HCT116 (cell line): Measurements from ENCODE around the gene DAPL1. TPM values are rescaled to one million over a fixed set of nuclear protein-coding genes. Genes with fewer than 3 reads are reported as not detected.

Source experiments
- ATAC-seq: fragments of 200-7000 bp; cut with Tn5 transposase; 2 replicates; pipeline ENCODE4 v1.9.1; 2020; ENCODE audit warnings: mild to moderate bottlenecking, moderate library complexity
- BruUV-seq: library from RNA; stranded (reverse); fragments of 400-500 nt; replicated peaks from 2 replicates; lab custom pipeline; 2021; lab: Mats Ljungman, UMichigan
- CTCF ChIA-PET: fragments of 300-600 bp; sonication (Branson Sonifier 250); formaldehyde crosslinking; loops from one replicate; lab custom pipeline; 2021; ENCODE audit warnings: antibody characterized with exemption; lab: Charles Lee
- POLR2A ChIA-PET: fragments of 300-600, 350-600 bp; sonication (Branson Sonifier 250); formaldehyde crosslinking; loops from one replicate; lab custom pipeline; 2021; ENCODE audit warnings: antibody characterized with exemption; lab: Charles Lee
- RAD21 ChIA-PET, 2 experiments: fragments of 300-600 bp; sonication (Branson Sonifier 250); formaldehyde crosslinking; loops; one replicate each; lab custom pipeline; 2023; ENCODE audit warnings: low total read pairs in 2 of 2; ENCODE audit not compliant: uncharacterized antibody in 2 of 2, unreplicated experiment in 2 of 2, low non-redundant PET in 1 of 2; lab: Charles Lee
- DNase-seq: peaks from one replicate; pipeline ENCODE4 v3.0.0-alpha.2; 2010; ENCODE audit warnings: low read depth, low spot score
- H2AFZ ChIP-seq: fragments of 200-600 bp; shearing (Covaris generic), sonication (generic); 2 replicates; pipeline ENCODE4 v1.6.1; 2017; ENCODE audit warnings: low read depth, mixed run types, mixed read lengths, antibody characterized with exemption, low read length; ENCODE audit not compliant: poor library complexity, severe bottlenecking
- H3K27ac ChIP-seq: 2 replicates; pipeline ENCODE4 v1.5.1; 2012; ENCODE audit warnings: low read depth, low read length
- H3K27me3 ChIP-seq: fragments of 200-600 bp; sonication (generic); 2 replicates; pipeline ENCODE4 v1.6.1; 2016; ENCODE audit warnings: mixed run types, low read length, mixed read lengths; ENCODE audit not compliant: insufficient read depth
- H3K36me3 ChIP-seq, 2 experiments: fragments of 200-500 bp in 1 of 2; fragments of 200-600 bp in 1 of 2; sonication (Bioruptor generic) in 1 of 2; sonication (generic) in 1 of 2; 2 replicates each; pipeline versions ENCODE4 v1.5.1 to v1.6.1; 2014 to 2016; ENCODE audit warnings: low read length in 2 of 2, inconsistent platforms in 1 of 2, mixed read lengths in 1 of 2, mixed run types in 1 of 2; ENCODE audit not compliant: insufficient read depth in 2 of 2, control insufficient read depth in 1 of 2
- H3K4me1 ChIP-seq, 2 experiments: fragments of 200-600 bp in 1 of 2; sonication (generic) in 1 of 2; 2 replicates each; pipeline versions ENCODE4 v1.5.1 to v1.6.1; 2012 to 2017; ENCODE audit warnings: low read length in 2 of 2, inconsistent platforms in 1 of 2, mild to moderate bottlenecking in 1 of 2, mixed read lengths in 1 of 2, mixed run types in 1 of 2, moderate library complexity in 1 of 2; ENCODE audit not compliant: insufficient read depth in 2 of 2, control insufficient read depth in 1 of 2
- H3K4me2 ChIP-seq: fragments of 200-600 bp; sonication (generic); 2 replicates; pipeline ENCODE4 v1.6.1; 2017; ENCODE audit warnings: mixed run types, low read length, mixed read lengths
- H3K4me3 ChIP-seq, 2 experiments: fragments of 200-600 bp in 1 of 2; sonication (generic) in 1 of 2; replicated peaks in 1 of 2; 2 replicates each; pipeline ENCODE4 v1.5.1; 2011 to 2016; ENCODE audit warnings: low read length in 2 of 2, control low read depth in 1 of 2, low read depth in 1 of 2, mild to moderate bottlenecking in 1 of 2, mixed read lengths in 1 of 2, mixed run types in 1 of 2
- H3K79me2 ChIP-seq: fragments of 200-600 bp; sonication (generic); 2 replicates; pipeline ENCODE4 v1.6.1; 2017; ENCODE audit warnings: mild to moderate bottlenecking, mixed run types, low read length, moderate library complexity, mixed read lengths; ENCODE audit not compliant: insufficient read depth
- H3K9ac ChIP-seq: fragments of 200-600 bp; sonication (generic); 2 replicates; pipeline ENCODE4 v1.6.1; 2016; ENCODE audit warnings: low read length, mixed read lengths
- H3K9me2 ChIP-seq: fragments of 200-600 bp; sonication (generic), shearing (Covaris generic); 2 replicates; pipeline ENCODE4 v1.6.1; 2017; ENCODE audit warnings: mixed run types, mild to moderate bottlenecking, moderate library complexity; ENCODE audit not compliant: insufficient read depth
- H3K9me3 ChIP-seq, 2 experiments: fragments of 200-500 bp in 1 of 2; fragments of 200-600 bp in 1 of 2; sonication (Bioruptor generic) in 1 of 2; sonication (generic) in 1 of 2; 2 replicates each; pipeline ENCODE4 v1.6.1; 2014 to 2017; ENCODE audit warnings: low read length in 2 of 2, mixed read lengths in 2 of 2, inconsistent platforms in 1 of 2, low read depth in 1 of 2, mild to moderate bottlenecking in 1 of 2, mixed run types in 1 of 2, moderate library complexity in 1 of 2; ENCODE audit not compliant: control insufficient read depth in 1 of 2, insufficient read depth in 1 of 2
- H4K20me1 ChIP-seq: fragments of 200-600 bp; sonication (generic), shearing (Covaris generic); 2 replicates; pipeline ENCODE4 v1.6.1; 2017; ENCODE audit warnings: mixed run types, mild to moderate bottlenecking, moderate library complexity; ENCODE audit not compliant: insufficient read depth
- CBX3 ChIP-seq: IDR thresholded peaks from 2 replicates; pipeline ENCODE4 v1.6.1; 2012; ENCODE audit warnings: low read depth
- CEBPB ChIP-seq: IDR thresholded peaks from 2 replicates; pipeline ENCODE4 v1.6.1; 2012; ENCODE audit warnings: low read depth
- EGR1 ChIP-seq: IDR thresholded peaks from 2 replicates; pipeline ENCODE4 v1.6.1; 2012; ENCODE audit warnings: low read depth
- ELF1 ChIP-seq: IDR thresholded peaks from 2 replicates; pipeline ENCODE4 v1.6.1; 2012; ENCODE audit warnings: low read depth, borderline replicate concordance
- EZH2 ChIP-seq: fragments of 200-600 bp; sonication (generic); IDR thresholded peaks from 2 replicates; pipeline ENCODE4 v1.6.1; 2017; ENCODE audit warnings: antibody characterized with exemption, mixed run types
- EZH2phosphoT487 ChIP-seq: fragments of 200-600 bp; IDR thresholded peaks from 2 replicates; pipeline ENCODE4 v1.6.1; 2018; ENCODE audit warnings: antibody characterized with exemption, borderline replicate concordance
- FOSL1 ChIP-seq: IDR thresholded peaks from 2 replicates; pipeline ENCODE4 v1.6.1; 2012; ENCODE audit warnings: low read depth
- JUND ChIP-seq: IDR thresholded peaks from 2 replicates; pipeline ENCODE4 v1.6.1; 2012
- POLR2AphosphoS5 ChIP-seq: IDR thresholded peaks from 2 replicates; pipeline ENCODE4 v1.6.1; 2011; ENCODE audit warnings: mild to moderate bottlenecking, low read depth, low read length, moderate library complexity
- RAD21 ChIP-seq: IDR thresholded peaks from 2 replicates; pipeline ENCODE4 v1.6.1; 2012; ENCODE audit warnings: low read depth, mild to moderate bottlenecking
- SIN3A ChIP-seq: IDR thresholded peaks from 2 replicates; pipeline ENCODE4 v1.6.1; 2012; ENCODE audit warnings: low read depth
- SP1 ChIP-seq: IDR thresholded peaks from 2 replicates; pipeline ENCODE4 v1.6.1; 2012; ENCODE audit warnings: low read depth
- TCF7L2 ChIP-seq: IDR thresholded peaks from 2 replicates; pipeline ENCODE4 v1.7.0; 2011; ENCODE audit warnings: borderline replicate concordance, inconsistent platforms; ENCODE audit not compliant: insufficient read depth, insufficient read length; ENCODE audit errors: extremely low read depth
- ZFX ChIP-seq: fragments of 450-650 bp; IDR thresholded peaks from 2 replicates; pipeline ENCODE4 v1.6.1; 2017
- ZNF274 ChIP-seq: fragments of 200-500 bp; sonication (Bioruptor generic); IDR thresholded peaks from 2 replicates; pipeline ENCODE4 v1.6.1; 2014; ENCODE audit warnings: mild to moderate bottlenecking, low read depth, low read length, inconsistent platforms
- intact Hi-C: fragments of 100-400 bp; cut with micrococcal nuclease; formaldehyde crosslinking; loops from 2 replicates; pipeline ENCODE4 v1.10.0; 2022
- total RNA-seq: library from RNA; stranded (reverse); gene quantifications from one replicate; pipeline ENCODE4 v1.2.1, GENCODE V29; 2021; ENCODE audit not compliant: unreplicated experiment
- TF ChIP-seq, protein P1 (sequence below), 3 experiments: fragments of 200-600 bp in 1 of 3; sonication (generic) in 1 of 3; IDR thresholded peaks in 2 of 3; conservative IDR thresholded peaks in 1 of 3; 2 replicates each; pipeline ENCODE4 v1.5.1; 2012 to 2017; ENCODE audit warnings: low read depth in 2 of 3, low read length in 2 of 3, antibody characterized with exemption in 1 of 3, borderline replicate concordance in 1 of 3, control low read depth in 1 of 3, mild to moderate bottlenecking in 1 of 3, mixed read lengths in 1 of 3, mixed run types in 1 of 3, moderate library complexity in 1 of 3; ENCODE audit not compliant: insufficient read depth in 1 of 3
- TF ChIP-seq, protein P2 (sequence below): IDR thresholded peaks from 2 replicates; pipeline ENCODE4 v1.6.1; 2012; ENCODE audit warnings: low read depth
- TF ChIP-seq, protein P3 (sequence below): IDR thresholded peaks from 2 replicates; pipeline ENCODE4 v1.6.1; 2011; ENCODE audit warnings: mild to moderate bottlenecking, low read length, moderate library complexity; ENCODE audit not compliant: insufficient replicate concordance; ENCODE audit errors: extremely low read depth
- TF ChIP-seq, protein P4 (sequence below): IDR thresholded peaks from 2 replicates; pipeline ENCODE4 v1.6.1; 2012

DAPL1 gene
- total RNA-seq, 1 experiment from 2014 or later = not detected

DNA sequence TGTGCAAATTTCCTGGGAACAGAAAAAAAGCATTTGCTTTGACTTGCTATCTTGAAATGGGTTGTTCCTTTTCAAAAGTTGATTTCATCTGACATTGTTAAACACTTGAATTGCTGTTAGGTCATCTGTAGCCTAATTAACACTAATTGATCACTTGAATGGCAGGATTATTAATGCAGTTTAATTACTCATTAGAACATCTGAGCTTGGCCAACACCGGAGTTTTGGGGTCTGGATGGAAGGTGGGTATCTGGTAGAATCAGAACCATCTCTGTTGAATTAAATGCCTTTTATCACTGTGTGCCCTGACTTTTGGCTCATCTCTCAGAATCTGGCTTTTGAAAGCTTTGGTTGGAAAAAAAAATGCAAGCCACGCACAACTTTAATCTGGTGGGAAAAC, 8.4 kb downstream of the DAPL1 start:
- Histone ChIP-seq H2AFZ (no peak overlapping the region), H3K27me3 (no peaks in the 10 kb centered on the region), H4K20me1 (no peaks in the 10 kb centered on the region), H3K4me2 (no peak overlapping the region), H3K9ac (no peak overlapping the region), H3K79me2 (no peaks in the 10 kb centered on the region), H3K9me2 (no peaks in the 10 kb centered on the region), H3K36me3 (no peaks in the 10 kb centered on the region), H3K9me3 (no peaks in the 10 kb centered on the region), H3K27ac (no peak overlapping the region), H3K4me1 (no peaks in the 10 kb centered on the region), H3K4me3 (no peak overlapping the region)
- no peak for DNase-seq
- CTCF ChIA-PET = no interaction called here
- POLR2A ChIA-PET = no interaction called here
- BruUV-seq = no TSS peak
- intact Hi-C loops = no loop called here
- TF ChIP-seq, protein P1, sequence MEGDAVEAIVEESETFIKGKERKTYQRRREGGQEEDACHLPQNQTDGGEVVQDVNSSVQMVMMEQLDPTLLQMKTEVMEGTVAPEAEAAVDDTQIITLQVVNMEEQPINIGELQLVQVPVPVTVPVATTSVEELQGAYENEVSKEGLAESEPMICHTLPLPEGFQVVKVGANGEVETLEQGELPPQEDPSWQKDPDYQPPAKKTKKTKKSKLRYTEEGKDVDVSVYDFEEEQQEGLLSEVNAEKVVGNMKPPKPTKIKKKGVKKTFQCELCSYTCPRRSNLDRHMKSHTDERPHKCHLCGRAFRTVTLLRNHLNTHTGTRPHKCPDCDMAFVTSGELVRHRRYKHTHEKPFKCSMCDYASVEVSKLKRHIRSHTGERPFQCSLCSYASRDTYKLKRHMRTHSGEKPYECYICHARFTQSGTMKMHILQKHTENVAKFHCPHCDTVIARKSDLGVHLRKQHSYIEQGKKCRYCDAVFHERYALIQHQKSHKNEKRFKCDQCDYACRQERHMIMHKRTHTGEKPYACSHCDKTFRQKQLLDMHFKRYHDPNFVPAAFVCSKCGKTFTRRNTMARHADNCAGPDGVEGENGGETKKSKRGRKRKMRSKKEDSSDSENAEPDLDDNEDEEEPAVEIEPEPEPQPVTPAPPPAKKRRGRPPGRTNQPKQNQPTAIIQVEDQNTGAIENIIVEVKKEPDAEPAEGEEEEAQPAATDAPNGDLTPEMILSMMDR (IDR thresholded peaks at IDR 0.05 in 2 of 3, conservative IDR thresholded peaks at IDR 0.05 in 1 of 3; ENCODE audit: borderline replicate concordance in 1 of 3, insufficient read depth in 1 of 3, low read depth in 2 of 3, low read length in 2 of 3) = no peak
- TF ChIP-seq EZH2 = no peak
- TF ChIP-seq ZFX = no peak
- no peak for TF ChIP-seq EZH2phosphoT487
- TF ChIP-seq JUND = no peak
- no peak for TF ChIP-seq SP1
- TF ChIP-seq FOSL1 = no peak
- TF ChIP-seq, protein P2, sequence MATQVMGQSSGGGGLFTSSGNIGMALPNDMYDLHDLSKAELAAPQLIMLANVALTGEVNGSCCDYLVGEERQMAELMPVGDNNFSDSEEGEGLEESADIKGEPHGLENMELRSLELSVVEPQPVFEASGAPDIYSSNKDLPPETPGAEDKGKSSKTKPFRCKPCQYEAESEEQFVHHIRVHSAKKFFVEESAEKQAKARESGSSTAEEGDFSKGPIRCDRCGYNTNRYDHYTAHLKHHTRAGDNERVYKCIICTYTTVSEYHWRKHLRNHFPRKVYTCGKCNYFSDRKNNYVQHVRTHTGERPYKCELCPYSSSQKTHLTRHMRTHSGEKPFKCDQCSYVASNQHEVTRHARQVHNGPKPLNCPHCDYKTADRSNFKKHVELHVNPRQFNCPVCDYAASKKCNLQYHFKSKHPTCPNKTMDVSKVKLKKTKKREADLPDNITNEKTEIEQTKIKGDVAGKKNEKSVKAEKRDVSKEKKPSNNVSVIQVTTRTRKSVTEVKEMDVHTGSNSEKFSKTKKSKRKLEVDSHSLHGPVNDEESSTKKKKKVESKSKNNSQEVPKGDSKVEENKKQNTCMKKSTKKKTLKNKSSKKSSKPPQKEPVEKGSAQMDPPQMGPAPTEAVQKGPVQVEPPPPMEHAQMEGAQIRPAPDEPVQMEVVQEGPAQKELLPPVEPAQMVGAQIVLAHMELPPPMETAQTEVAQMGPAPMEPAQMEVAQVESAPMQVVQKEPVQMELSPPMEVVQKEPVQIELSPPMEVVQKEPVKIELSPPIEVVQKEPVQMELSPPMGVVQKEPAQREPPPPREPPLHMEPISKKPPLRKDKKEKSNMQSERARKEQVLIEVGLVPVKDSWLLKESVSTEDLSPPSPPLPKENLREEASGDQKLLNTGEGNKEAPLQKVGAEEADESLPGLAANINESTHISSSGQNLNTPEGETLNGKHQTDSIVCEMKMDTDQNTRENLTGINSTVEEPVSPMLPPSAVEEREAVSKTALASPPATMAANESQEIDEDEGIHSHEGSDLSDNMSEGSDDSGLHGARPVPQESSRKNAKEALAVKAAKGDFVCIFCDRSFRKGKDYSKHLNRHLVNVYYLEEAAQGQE = no peak
- TF ChIP-seq EGR1 = no peak
- TF ChIP-seq ELF1 = no peak
- TF ChIP-seq CBX3 = no peak
- no peak for TF ChIP-seq CEBPB
- TF ChIP-seq, protein P3, sequence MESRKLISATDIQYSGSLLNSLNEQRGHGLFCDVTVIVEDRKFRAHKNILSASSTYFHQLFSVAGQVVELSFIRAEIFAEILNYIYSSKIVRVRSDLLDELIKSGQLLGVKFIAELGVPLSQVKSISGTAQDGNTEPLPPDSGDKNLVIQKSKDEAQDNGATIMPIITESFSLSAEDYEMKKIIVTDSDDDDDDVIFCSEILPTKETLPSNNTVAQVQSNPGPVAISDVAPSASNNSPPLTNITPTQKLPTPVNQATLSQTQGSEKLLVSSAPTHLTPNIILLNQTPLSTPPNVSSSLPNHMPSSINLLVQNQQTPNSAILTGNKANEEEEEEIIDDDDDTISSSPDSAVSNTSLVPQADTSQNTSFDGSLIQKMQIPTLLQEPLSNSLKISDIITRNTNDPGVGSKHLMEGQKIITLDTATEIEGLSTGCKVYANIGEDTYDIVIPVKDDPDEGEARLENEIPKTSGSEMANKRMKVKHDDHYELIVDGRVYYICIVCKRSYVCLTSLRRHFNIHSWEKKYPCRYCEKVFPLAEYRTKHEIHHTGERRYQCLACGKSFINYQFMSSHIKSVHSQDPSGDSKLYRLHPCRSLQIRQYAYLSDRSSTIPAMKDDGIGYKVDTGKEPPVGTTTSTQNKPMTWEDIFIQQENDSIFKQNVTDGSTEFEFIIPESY = no peak
- TF ChIP-seq SIN3A = no peak
- TF ChIP-seq POLR2AphosphoS5 = no peak
- TF ChIP-seq TCF7L2 = no peak
- TF ChIP-seq ZNF274 = no peak
- no peak for TF ChIP-seq RAD21
- TF ChIP-seq, protein P4, sequence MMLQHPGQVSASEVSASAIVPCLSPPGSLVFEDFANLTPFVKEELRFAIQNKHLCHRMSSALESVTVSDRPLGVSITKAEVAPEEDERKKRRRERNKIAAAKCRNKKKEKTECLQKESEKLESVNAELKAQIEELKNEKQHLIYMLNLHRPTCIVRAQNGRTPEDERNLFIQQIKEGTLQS = no peak
- no peak for ATAC-seq
- RAD21 ChIA-PET = no interaction called here
